Activated T-cell treated with anti-CD3 and anti-CD28 coated beads, Interleukin-2, amount 50 U/mL, for 72 hours (primary cell): Measurements from ENCODE around the gene ZSCAN10. TPM values are rescaled to one million over a fixed set of nuclear protein-coding genes. Genes with fewer than 3 reads are reported as not detected.
"Not testable (repeated sequence)": the region's sequence is repeated elsewhere in the genome, so short reads cannot be mapped to it uniquely, and the experiment has no call there.

ENCODE experiments used
- ATAC-seq, 2 donors: fragments of 150-1000 bp; cut with Tn5 transposase; replicated peaks in 1 of 2; 2 replicates each; pipeline ENCODE4 v1.10.0; 2021; ENCODE audit warnings: moderate library complexity in 2 of 2, mild to moderate bottlenecking in 1 of 2
- DNase-seq, 2 donors: peaks; one replicate each; pipeline ENCODE4 v3.0.0; 2021 to 2022; ENCODE audit warnings: mixed read lengths in 1 of 2
- H3K27ac Mint-ChIP-seq: one replicate; pipeline ENCODE4 v1.8.0; 2022; ENCODE audit warnings: mild to moderate bottlenecking, moderate library complexity, mixed read lengths
- H3K27me3 Mint-ChIP-seq: one replicate; pipeline ENCODE4 v1.8.0; 2022; ENCODE audit warnings: low read depth, mixed read lengths
- H3K36me3 Mint-ChIP-seq, 2 donors: one replicate each; pipeline ENCODE4 v1.8.0; 2022; ENCODE audit warnings: mixed read lengths in 2 of 2, mild to moderate bottlenecking in 1 of 2; ENCODE audit not compliant: insufficient read depth in 2 of 2
- H3K4me1 Mint-ChIP-seq: one replicate; pipeline ENCODE4 v1.8.0; 2022; ENCODE audit warnings: low read depth, mixed read lengths
- H3K4me3 Mint-ChIP-seq, 2 donors: one replicate each; pipeline ENCODE4 v1.8.0; 2022; ENCODE audit warnings: mild to moderate bottlenecking in 2 of 2, mixed read lengths in 2 of 2, moderate library complexity in 2 of 2
- H3K9me3 Mint-ChIP-seq, 2 donors: one replicate each; pipeline ENCODE4 v1.8.0; 2022; ENCODE audit warnings: mixed read lengths in 2 of 2
- total RNA-seq, 2 donors: library from RNA; stranded (reverse); gene quantifications; one replicate each; pipeline ENCODE4 v1.2.3, GENCODE V29; 2022

ZSCAN10 gene
- total RNA-seq, 2 donors from 2014 or later, result 0.28 to 0.48 TPM

DNA sequence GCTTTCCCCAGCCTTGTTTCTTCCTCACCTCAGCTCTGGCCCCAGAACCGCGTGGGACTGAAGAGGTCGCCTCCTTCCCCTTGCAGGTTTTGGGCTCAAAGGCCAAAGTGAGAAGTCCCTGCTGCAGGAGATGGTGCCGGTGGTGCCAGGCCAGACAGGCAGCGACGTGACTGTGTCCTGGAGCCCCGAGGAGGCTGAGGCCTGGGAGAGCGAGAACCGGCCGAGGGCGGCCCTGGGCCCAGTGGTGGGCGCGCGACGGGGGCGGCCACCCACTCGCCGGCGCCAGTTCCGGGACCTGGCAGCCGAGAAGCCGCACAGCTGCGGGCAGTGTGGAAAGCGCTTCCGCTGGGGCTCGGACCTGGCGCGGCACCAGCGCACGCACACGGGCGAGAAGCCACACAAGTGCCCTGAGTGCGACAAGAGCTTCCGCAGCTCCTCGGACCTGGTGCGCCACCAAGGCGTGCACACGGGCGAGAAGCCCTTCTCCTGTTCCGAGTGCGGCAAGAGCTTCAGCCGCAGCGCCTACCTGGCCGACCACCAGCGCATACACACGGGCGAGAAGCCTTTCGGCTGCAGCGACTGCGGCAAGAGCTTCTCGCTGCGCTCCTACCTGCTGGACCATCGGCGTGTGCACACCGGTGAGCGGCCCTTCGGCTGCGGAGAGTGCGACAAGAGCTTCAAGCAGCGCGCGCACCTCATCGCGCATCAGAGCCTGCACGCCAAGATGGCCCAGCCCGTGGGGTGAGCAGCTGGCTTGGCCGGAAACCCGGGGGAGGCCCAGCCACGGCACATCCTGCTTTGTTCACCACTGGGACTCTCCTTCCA, 41.7 kb upstream of the ZSCAN10 start:
- H3K9me3 Mint-ChIP-seq, result no peaks in the 10 kb centered on the region
- no peaks in the 10 kb centered on the region for H3K27me3 Mint-ChIP-seq
- no peak overlapping the region for H3K27ac Mint-ChIP-seq
- DNase-seq (no peak), ATAC-seq (no peak)
- peaks cover 2 to 4% of the 10 kb centered on the region in 2 donors for H3K36me3 Mint-ChIP-seq
- peaks cover 6% of the 10 kb centered on the region for H3K4me1 Mint-ChIP-seq
- no peak overlapping the region for H3K4me3 Mint-ChIP-seq

- H3K9me3 Mint-ChIP-seq, H3K36me3 Mint-ChIP-seq, H3K27ac Mint-ChIP-seq, H3K4me3 Mint-ChIP-seq, DNase-seq, H3K27me3 Mint-ChIP-seq, ATAC-seq: not testable (repeated sequence)
- peaks cover 10% of the 10 kb centered on the region for H3K4me1 Mint-ChIP-seq
These were observed 40.5 kb upstream of the ZSCAN10 start for GRCh38 chr16:3139561-3139960.

- Mint-ChIP-seq H3K27me3 (no peaks in the 10 kb centered on the region), H3K9me3 (no peaks in the 10 kb centered on the region), H3K27ac (no peak overlapping the region), H3K4me1 (peaks cover 12% of the 10 kb centered on the region), H3K4me3 (no peak overlapping the region), H3K36me3 (peaks cover 4% of the 10 kb centered on the region in 2 donors)
- ATAC-seq, result no peak
- no peak for DNase-seq
These were observed 39.8 kb upstream of the ZSCAN10 start for GRCh38 chr16:3138823-3139426.

GRCh38 chr16:3138342-3138741, 39.2 kb upstream of the ZSCAN10 start:
- ATAC-seq (no peak), DNase-seq (no peak)
- H3K4me1 Mint-ChIP-seq, result peaks cover 17% of the 10 kb centered on the region
- peaks cover 4% of the 10 kb centered on the region in 2 donors for H3K36me3 Mint-ChIP-seq
- no peak overlapping the region for H3K27ac Mint-ChIP-seq
- no peaks in the 10 kb centered on the region for H3K9me3 Mint-ChIP-seq
- H3K4me3 Mint-ChIP-seq, result no peak overlapping the region
- H3K27me3 Mint-ChIP-seq, result no peaks in the 10 kb centered on the region

DNA sequence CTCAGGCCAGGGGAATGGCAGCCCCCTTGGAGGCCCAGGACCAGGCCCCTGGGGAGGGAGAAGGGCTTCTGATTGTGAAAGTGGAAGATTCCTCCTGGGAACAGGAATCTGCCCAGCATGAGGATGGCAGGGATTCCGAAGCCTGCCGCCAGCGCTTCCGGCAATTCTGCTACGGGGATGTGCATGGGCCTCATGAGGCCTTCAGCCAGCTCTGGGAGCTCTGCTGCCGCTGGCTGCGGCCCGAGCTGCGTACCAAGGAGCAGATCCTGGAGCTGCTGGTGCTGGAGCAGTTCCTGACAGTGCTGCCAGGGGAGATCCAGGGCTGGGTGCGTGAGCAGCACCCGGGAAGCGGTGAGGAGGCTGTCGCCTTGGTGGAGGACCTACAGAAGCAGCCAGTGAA, 38.2 kb upstream of the ZSCAN10 start:
- Mint-ChIP-seq H3K9me3 (no peaks in the 10 kb centered on the region), H3K27me3 (no peaks in the 10 kb centered on the region), H3K4me1 (peaks cover 24% of the 10 kb centered on the region), H3K4me3 (no peak overlapping the region), H3K27ac (no peak overlapping the region), H3K36me3 (peaks cover 2 to 3% of the 10 kb centered on the region in 2 donors)
- DNase-seq (no peak), ATAC-seq (no peak)

DNA sequence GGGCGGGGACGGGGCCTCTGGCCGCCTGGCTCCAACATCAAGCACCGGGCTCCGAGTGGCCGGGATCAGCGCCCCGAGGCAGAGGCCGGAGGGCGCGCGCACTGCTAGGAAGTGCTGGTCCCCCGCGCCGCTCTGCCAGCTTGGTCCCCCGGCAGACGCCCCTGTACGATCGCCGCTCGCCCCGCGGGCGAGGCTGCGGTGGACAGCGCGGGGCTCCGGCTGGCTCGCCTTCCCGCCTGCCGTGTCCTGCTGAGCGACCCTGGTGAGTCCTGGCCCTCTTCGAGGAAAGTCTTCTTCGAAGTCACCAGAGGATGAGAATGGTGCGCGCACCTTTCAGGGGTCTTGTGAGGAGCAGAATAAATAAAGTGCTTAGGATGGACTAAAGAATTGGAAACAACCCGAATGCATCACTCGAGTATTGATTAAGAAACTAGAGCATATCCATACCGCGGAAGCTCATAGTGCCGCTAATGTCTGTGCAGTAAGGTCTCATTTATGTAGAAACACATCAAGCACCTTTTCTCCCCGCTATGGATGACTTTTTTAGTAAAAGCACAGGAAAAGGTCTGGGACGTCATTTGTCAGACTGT, 36.1 kb upstream of the ZSCAN10 start:
- Mint-ChIP-seq H3K36me3 (peaks cover 2% of the 10 kb centered on the region in 2 donors), H3K9me3 (no peaks in the 10 kb centered on the region), H3K27ac (peak overlapping the region; percentile 85), H3K27me3 (no peaks in the 10 kb centered on the region), H3K4me1 (peaks cover 33% of the 10 kb centered on the region), H3K4me3 (peak overlapping the region; percentile 93 to 100)
- ATAC-seq, result peak; percentile 56 to 65
- no peak for DNase-seq

- H3K9me3 Mint-ChIP-seq, result no peaks in the 10 kb centered on the region
- H3K4me1 Mint-ChIP-seq, result peaks cover 40% of the 10 kb centered on the region
- peak; percentile 96 for ATAC-seq
- peak; percentile 91 to 95 for DNase-seq
- peak within 1 kb of the TSS; percentile 96 for H3K27ac Mint-ChIP-seq
- H3K36me3 Mint-ChIP-seq, result peaks cover 2 to 6% of the 10 kb centered on the region in 2 donors
- peak within 1 kb of the TSS; percentile 93 to 100 for H3K4me3 Mint-ChIP-seq
- H3K27me3 Mint-ChIP-seq, result no peaks in the 10 kb centered on the region
These were observed 35.4 kb upstream of the ZSCAN10 start, which contains the start of gene ZNF213 for GRCh38 chr16:3134338-3135125. Gene ZNF213, plus strand, starts transcription at chr16:3135029. Its CDS starts 2,252 bp downstream, at chr16:3137281.

GRCh38 chr16:3133844-3134243, 34.8 kb upstream of the ZSCAN10 start:
- Mint-ChIP-seq H3K27me3 (no peaks in the 10 kb centered on the region), H3K36me3 (peaks cover 2 to 6% of the 10 kb centered on the region in 2 donors), H3K4me1 (peaks cover 45% of the 10 kb centered on the region), H3K9me3 (no peaks in the 10 kb centered on the region), H3K4me3 (peak overlapping the region; percentile 93 to 100), H3K27ac (peak overlapping the region; percentile 96)
- DNase-seq (no peak), ATAC-seq (no peak)

- Mint-ChIP-seq H3K4me3 (no peak overlapping the region), H3K4me1 (peaks cover 56% of the 10 kb centered on the region), H3K9me3 (no peaks in the 10 kb centered on the region), H3K36me3 (peaks cover 2 to 9% of the 10 kb centered on the region in 2 donors), H3K27ac (peak overlapping the region; percentile 31), H3K27me3 (no peaks in the 10 kb centered on the region)
- ATAC-seq (no peak), DNase-seq (peak; percentile 66 to 68)
These were observed 32.8 kb upstream of the ZSCAN10 start for GRCh38 chr16:3131755-3132377.

DNA sequence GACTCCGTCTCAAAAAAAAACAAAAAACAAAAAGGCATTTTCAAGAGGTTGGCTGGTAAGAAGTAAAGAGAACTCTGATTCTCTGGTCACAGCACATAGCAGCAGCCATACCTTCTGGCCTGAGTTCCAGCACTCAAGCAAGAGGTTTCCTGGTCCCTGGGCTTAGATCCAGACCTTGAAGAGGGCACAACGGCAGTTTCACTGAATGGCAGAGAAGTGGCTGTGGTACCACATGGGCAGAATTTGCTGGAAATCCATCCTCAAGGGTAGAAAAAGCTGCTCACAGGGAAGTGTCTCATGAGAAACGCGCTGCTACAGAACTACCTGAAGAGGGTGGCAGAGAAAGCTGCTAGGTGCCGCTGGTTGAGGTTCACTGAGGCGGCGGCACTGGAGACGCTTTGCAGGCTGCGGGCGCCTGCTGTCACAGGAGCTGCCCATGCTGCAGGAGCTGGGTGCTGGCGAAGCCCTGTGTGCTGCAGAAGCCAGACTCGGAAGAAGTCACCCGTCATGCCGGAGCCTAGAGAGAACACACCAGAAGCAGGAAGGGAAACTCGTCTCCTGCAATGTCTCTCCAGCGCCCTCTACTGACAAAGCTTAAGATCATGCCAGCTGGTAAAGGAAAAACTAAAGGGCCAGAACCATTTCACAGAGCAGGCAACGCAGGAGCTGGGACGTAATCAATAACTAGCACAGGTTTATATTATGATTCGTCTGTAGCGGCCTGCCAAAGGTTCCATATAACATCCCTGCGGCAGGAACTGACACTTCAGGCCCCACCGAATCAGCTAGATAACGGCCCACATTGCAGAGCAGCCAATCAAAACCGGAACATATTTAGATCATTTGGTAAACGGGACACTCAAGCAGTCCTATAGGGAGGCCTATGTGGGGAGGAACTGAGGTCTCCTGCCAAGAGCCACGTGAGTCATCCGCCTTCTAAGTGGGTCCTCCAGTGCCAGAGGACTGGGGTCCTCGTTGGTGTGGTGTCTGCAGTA, 30.3 kb upstream of the ZSCAN10 start:
- peaks cover 0 to 9% of the 10 kb centered on the region in 2 donors for H3K36me3 Mint-ChIP-seq
- H3K27ac Mint-ChIP-seq, result peak overlapping the region; percentile 57
- H3K4me1 Mint-ChIP-seq, result peaks cover 56% of the 10 kb centered on the region
- DNase-seq (peak; percentile 81 to 85), ATAC-seq (peak; percentile 67 to 72)
- no peaks in the 10 kb centered on the region for H3K9me3 Mint-ChIP-seq
- H3K4me3 Mint-ChIP-seq, result peak overlapping the region; percentile 89 to 96
- no peaks in the 10 kb centered on the region for H3K27me3 Mint-ChIP-seq

DNA sequence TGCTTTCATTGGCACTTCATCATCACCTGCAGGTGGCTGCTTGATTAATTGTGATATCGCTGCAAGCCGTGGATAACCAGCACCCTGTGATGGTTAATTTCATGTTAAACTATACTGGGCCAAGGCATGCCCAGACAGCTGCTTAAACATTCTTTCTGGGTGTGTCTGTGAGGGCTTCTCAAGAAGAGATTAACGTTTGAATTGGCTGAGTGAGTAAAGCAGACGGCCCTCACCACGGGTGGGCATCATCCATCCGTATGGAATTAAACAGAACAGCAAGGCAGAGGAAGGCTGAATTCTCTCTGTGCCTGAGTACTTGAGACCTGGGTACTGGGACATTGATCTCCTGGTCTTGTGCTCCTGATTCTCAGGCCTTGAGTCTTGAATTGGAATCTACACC, 28.7 kb upstream of the ZSCAN10 start:
- H3K27me3 Mint-ChIP-seq, result no peaks in the 10 kb centered on the region
- peaks cover 55% of the 10 kb centered on the region for H3K4me1 Mint-ChIP-seq
- H3K36me3 Mint-ChIP-seq, result peaks cover 0 to 9% of the 10 kb centered on the region in 2 donors
- ATAC-seq (no peak), DNase-seq (no peak)
- peak overlapping the region; percentile 24 to 34 for H3K4me3 Mint-ChIP-seq
- H3K9me3 Mint-ChIP-seq, result no peaks in the 10 kb centered on the region
- H3K27ac Mint-ChIP-seq, result peak overlapping the region; percentile 25
